Progenitor cell of endocrine pancreas (in vitro differentiated cells): ENCODE measurements around the gene RPS6KA3. TPM values are rescaled to one million over a fixed set of nuclear protein-coding genes. Genes with fewer than 3 reads are reported as not detected.
"Not testable (repeated sequence)": the region's sequence is repeated elsewhere in the genome, so short reads cannot be mapped to it uniquely, and the experiment has no call there.

ENCODE experiments used
- DNase-seq: peaks from one replicate; pipeline ENCODE4 v3.0.0; 2021; ENCODE audit warnings: low spot score; ENCODE audit not compliant: unreplicated experiment
- H3K27ac Mint-ChIP-seq: 2 replicates; pipeline ENCODE4 v1.8.0; 2021; ENCODE audit warnings: mild to moderate bottlenecking, moderate library complexity, mixed read lengths
- H3K27me3 Mint-ChIP-seq: 2 replicates; pipeline ENCODE4 v1.8.0; 2021; ENCODE audit warnings: mixed read lengths
- H3K36me3 Mint-ChIP-seq: 2 replicates; pipeline ENCODE4 v1.8.0; 2022; ENCODE audit warnings: mixed read lengths; ENCODE audit not compliant: insufficient read depth
- H3K4me1 Mint-ChIP-seq: 2 replicates; pipeline ENCODE4 v1.8.0; 2021; ENCODE audit warnings: low read depth, mixed read lengths
- H3K4me3 Mint-ChIP-seq: 2 replicates; pipeline ENCODE4 v1.8.0; 2021; ENCODE audit warnings: low read depth, mild to moderate bottlenecking, moderate library complexity, mixed read lengths
- H3K9me3 Mint-ChIP-seq: 2 replicates; pipeline ENCODE4 v1.8.0; 2021; ENCODE audit warnings: low read depth, mixed read lengths
- CTCF ChIP-seq: fragments of 200-600 bp; sonication (generic); IDR thresholded peaks from one replicate; pipeline ENCODE4 v1.5.0; 2021; ENCODE audit warnings: antibody characterized with exemption, mild to moderate bottlenecking; ENCODE audit not compliant: unreplicated experiment
- total RNA-seq: library from RNA; stranded (reverse); gene quantifications from 2 replicates; pipeline ENCODE4 v1.2.1, GENCODE V29; 2021

RPS6KA3 gene
- total RNA-seq, 1 donor from 2014 or later = 60.8 TPM

- Mint-ChIP-seq H3K9me3 (peaks cover 16% of the 10 kb centered on the region), H3K27me3 (no peaks in the 10 kb centered on the region), H3K27ac (no peak overlapping the region), H3K36me3 (peaks cover 18% of the 10 kb centered on the region), H3K4me3 (no peak overlapping the region), H3K4me1 (peaks cover 4% of the 10 kb centered on the region)
- no peak for TF ChIP-seq CTCF
- DNase-seq = no peak
These were observed 11.9 kb downstream of the RPS6KA3 start for GRCh38 chrX:20254712-20255299.

GRCh38 chrX:20253232-20253543 is 13.5 kb downstream of the RPS6KA3 start:
- H3K9me3 Mint-ChIP-seq = peaks cover 27% of the 10 kb centered on the region

GRCh38 chrX:20252381-20253231 is 14.1 kb downstream of the RPS6KA3 start:
- Mint-ChIP-seq H3K9me3 (peaks cover 27% of the 10 kb centered on the region), H3K4me1 (peaks cover 2% of the 10 kb centered on the region), H3K36me3 (peaks cover 29% of the 10 kb centered on the region), H3K27ac (no peak overlapping the region), H3K4me3 (no peak overlapping the region), H3K27me3 (no peaks in the 10 kb centered on the region)
- peak; percentile 58 for TF ChIP-seq CTCF
- DNase-seq = peak; percentile 30

More at GRCh38 chrX:20253232-20253543, 13.5 kb downstream of the RPS6KA3 start:
- TF ChIP-seq CTCF = no peak
- H3K4me1 Mint-ChIP-seq = peaks cover 2% of the 10 kb centered on the region
- no peak for DNase-seq
- H3K27ac Mint-ChIP-seq = no peak overlapping the region
- H3K36me3 Mint-ChIP-seq = peaks cover 29% of the 10 kb centered on the region
- no peaks in the 10 kb centered on the region for H3K27me3 Mint-ChIP-seq
- H3K4me3 Mint-ChIP-seq = no peak overlapping the region

- Mint-ChIP-seq H3K27me3 (no peaks in the 10 kb centered on the region), H3K9me3 (peaks cover 27% of the 10 kb centered on the region)
These were observed 15.0 kb downstream of the RPS6KA3 start for GRCh38 chrX:20251691-20252090.

GRCh38 chrX:20250146-20250545 is 16.6 kb downstream of the RPS6KA3 start:
- not testable (repeated sequence) for H3K27ac Mint-ChIP-seq, DNase-seq, H3K4me1 Mint-ChIP-seq, H3K27me3 Mint-ChIP-seq, H3K4me3 Mint-ChIP-seq
- Mint-ChIP-seq H3K9me3 (peaks cover 23% of the 10 kb centered on the region), H3K36me3 (peaks cover 27% of the 10 kb centered on the region)

More at GRCh38 chrX:20251691-20252090, 15.0 kb downstream of the RPS6KA3 start:
- no peak for DNase-seq
- H3K36me3 Mint-ChIP-seq = peaks cover 29% of the 10 kb centered on the region
- no peak overlapping the region for H3K27ac Mint-ChIP-seq
- TF ChIP-seq CTCF = no peak
- H3K4me3 Mint-ChIP-seq = no peak overlapping the region
- H3K4me1 Mint-ChIP-seq = peaks cover 2% of the 10 kb centered on the region
